ENCODE data around the gene FCAMR. TPM values are rescaled to one million over a fixed set of nuclear protein-coding genes. Genes with fewer than 3 reads are reported as not detected.

Gene FCAMR, protein sequence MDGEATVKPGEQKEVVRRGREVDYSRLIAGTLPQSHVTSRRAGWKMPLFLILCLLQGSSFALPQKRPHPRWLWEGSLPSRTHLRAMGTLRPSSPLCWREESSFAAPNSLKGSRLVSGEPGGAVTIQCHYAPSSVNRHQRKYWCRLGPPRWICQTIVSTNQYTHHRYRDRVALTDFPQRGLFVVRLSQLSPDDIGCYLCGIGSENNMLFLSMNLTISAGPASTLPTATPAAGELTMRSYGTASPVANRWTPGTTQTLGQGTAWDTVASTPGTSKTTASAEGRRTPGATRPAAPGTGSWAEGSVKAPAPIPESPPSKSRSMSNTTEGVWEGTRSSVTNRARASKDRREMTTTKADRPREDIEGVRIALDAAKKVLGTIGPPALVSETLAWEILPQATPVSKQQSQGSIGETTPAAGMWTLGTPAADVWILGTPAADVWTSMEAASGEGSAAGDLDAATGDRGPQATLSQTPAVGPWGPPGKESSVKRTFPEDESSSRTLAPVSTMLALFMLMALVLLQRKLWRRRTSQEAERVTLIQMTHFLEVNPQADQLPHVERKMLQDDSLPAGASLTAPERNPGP
- total RNA-seq, result not detected

DNA sequence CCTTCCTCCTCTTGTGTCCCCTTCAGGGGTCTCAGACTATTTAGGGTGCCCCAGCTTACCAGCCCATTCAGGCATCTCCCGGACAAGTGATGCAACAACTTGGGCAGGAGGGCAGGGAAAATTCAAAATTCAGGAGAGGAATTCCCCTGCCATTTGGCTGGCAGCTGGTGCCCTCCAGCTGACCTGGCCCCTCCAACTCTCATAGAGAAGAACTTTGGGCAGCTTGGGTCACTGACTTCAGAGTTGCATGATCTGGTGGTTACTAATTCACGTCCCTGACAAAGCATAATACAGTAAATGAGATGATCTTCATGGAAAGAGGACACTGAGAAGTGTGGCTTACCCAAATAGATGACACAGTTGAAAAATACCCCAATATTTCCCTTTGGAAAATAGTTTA lies at the start of gene FCAMR:
Gene FCAMR (minus strand): TSS at position 15 of the 400 bp plus-strand sequence. CDS start 335 bp downstream, outside the sequence.
- H3K27me3 ChIP-seq (ENCODE audit: insufficient read depth, low read length), result no peaks in the 10 kb centered on the region
- H3K4me3 ChIP-seq (ENCODE audit: low read length), result no peak within 1 kb of the TSS
- H3K9me3 ChIP-seq (ENCODE audit: low read depth, low read length), result no peaks in the 10 kb centered on the region
- peaks cover 52% of the 10 kb centered on the region for H3K4me1 ChIP-seq (ENCODE audit: insufficient read depth, low read length)

DNA sequence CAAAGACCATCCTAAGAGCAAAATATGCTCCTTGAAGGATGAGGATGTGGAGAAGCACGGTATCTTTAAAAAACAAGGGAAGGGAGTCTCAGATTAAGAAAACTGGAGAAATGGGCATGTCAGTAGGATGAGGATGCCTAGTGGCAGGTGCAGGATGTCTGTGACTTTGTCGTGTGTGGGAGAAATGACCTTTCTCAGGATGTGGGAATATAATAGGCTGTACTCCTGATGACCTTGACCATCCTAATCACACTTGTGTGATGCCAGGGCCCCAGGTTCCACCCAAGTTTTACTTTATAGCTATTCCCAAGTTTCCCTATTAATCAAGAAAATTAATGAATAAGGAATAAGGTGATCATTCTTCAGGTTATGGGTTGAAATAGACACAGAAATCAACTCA lies 49.4 kb upstream of the FCAMR start:
- H3K4me1 ChIP-seq (ENCODE audit: insufficient read depth, low read length), result no peaks in the 10 kb centered on the region
- no peaks in the 10 kb centered on the region for H3K27me3 ChIP-seq (ENCODE audit: insufficient read depth, low read length)
- H3K9me3 ChIP-seq (ENCODE audit: low read depth, low read length), result no peaks in the 10 kb centered on the region
- no peak overlapping the region for H3K4me3 ChIP-seq (ENCODE audit: low read length)

DNA sequence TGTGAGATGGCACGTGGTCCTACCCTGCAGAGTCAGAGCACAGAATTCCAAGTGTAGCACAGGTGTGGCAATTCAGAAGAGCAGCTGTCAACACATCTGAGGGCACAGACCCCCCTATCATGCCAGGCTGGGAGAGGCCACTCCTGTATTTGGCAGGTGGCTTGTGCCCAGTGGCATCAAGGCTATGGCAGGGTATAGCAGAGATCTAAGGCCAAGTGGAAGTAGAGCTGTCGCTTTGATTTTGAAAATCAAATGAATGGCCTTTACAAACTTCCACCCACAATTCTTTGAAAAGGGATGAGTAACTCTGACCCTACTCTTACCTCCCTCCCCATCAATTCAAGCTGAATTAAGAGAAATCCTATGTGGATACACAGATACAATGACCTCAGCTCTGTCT lies 48.9 kb upstream of the FCAMR start:
- H3K27me3 ChIP-seq (ENCODE audit: insufficient read depth, low read length), result no peaks in the 10 kb centered on the region
- H3K9me3 ChIP-seq (ENCODE audit: low read depth, low read length), result no peaks in the 10 kb centered on the region
- H3K4me3 ChIP-seq (ENCODE audit: low read length), result no peak overlapping the region
- no peaks in the 10 kb centered on the region for H3K4me1 ChIP-seq (ENCODE audit: insufficient read depth, low read length)

DNA sequence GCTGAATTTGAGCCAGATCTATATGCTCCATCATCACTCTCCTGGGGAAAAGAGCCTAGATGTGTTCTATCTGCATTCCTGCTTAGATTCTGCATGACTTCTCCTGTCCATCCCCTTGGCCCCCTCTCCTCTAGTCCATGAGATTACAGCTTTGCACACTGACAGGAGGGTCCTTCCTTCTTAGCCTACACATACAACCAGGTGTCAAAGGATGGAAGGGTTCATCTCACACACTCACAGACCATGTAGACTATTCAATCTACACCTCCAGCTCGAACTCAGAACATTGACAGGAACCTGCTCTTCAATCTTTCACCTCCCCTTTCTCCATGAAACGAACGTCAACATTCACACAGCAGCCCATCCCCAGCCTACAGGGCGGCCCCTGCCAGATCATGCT lies 48.4 kb upstream of the FCAMR start:
- Histone ChIP-seq H3K27me3 (ENCODE audit: insufficient read depth, low read length) (no peaks in the 10 kb centered on the region), H3K9me3 (ENCODE audit: low read depth, low read length) (no peaks in the 10 kb centered on the region), H3K4me1 (ENCODE audit: insufficient read depth, low read length) (no peaks in the 10 kb centered on the region), H3K4me3 (ENCODE audit: low read length) (no peak overlapping the region)

DNA sequence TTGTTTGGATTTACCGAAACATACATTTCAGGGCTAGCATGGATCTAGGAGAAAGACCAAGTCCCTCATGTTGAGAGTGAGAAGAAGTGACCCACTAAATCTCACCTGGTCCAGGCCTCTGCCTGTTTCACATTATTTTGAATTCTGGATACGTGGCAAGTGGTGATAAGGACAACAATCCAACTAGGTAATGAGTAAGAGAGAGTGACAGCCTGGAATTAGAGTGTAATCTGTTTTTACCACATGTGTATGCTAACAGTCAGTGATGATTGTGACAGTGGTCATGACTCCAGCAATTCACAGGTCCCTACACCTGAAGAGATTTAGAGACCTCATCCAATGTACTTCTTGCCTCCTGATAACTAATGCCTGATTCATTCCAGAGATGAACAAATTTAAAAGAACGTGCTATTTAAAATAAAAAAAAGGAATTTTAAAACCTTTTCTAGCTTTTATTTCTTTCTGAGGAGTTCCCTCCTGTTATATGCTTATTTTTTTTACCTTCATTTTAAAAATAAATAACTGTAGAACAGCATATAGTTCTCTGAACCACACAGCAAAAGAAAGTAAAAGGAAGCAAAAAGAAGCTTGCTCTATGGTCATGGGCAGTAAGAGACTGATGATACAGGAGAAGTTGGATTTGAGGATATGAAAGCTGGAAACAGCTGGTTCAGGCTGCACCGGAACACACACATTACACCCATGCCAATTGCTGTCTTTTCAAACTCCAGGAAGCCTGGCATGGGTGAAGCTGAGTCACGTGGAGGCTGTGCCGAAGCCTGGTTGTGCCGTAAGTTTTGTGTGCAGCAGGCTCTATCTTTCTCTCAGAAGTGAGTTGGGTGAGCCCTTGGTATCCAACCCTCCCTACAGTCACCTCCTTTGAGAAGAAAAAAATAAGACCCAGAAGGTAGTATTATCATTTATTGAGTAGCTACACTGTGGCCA lies 47.6 kb upstream of the FCAMR start:
- H3K4me1 ChIP-seq (ENCODE audit: insufficient read depth, low read length), result no peaks in the 10 kb centered on the region
- no peak overlapping the region for H3K4me3 ChIP-seq (ENCODE audit: low read length)
- H3K9me3 ChIP-seq (ENCODE audit: low read depth, low read length), result no peaks in the 10 kb centered on the region
- no peaks in the 10 kb centered on the region for H3K27me3 ChIP-seq (ENCODE audit: insufficient read depth, low read length)

DNA sequence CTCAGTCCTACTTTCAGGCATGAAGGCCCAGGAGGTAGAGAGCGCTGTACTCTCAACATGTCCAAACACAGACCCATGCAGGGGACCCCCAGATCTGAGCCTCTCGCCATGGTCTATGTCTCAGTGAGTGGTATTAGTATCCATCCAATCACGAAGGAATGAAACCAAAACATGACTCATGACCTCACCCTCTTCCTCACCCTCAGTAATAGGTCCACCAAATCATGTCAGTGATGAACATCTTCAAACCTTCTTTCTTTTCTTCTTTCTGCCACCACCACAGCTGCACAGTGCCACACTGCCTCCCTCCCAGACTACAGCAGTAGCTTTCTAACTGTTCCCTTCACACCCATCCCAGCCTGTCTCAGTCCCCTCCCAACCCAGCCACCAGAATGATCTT lies 45.5 kb upstream of the FCAMR start:
- Histone ChIP-seq H3K9me3 (ENCODE audit: low read depth, low read length) (no peaks in the 10 kb centered on the region), H3K4me1 (ENCODE audit: insufficient read depth, low read length) (no peaks in the 10 kb centered on the region), H3K4me3 (ENCODE audit: low read length) (no peak overlapping the region), H3K27me3 (ENCODE audit: insufficient read depth, low read length) (no peaks in the 10 kb centered on the region)

DNA sequence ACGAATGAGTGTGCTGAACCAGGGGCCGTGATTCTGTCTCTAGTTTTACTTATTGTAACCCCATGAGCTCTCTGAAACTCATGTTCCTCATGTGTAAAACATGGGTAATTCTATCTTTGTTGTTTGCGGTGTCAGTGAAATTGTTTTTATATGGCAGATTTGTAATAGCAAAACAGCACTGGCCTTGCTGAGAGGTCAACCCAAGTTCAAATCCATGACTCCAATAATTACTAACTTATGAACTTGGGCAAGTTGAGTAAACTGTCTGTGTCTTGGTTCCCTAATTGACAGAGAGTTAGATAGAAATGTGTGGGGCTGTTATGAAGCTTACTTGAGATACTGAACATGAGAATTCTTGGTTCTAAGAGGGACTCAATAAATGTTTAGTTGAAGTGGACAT lies 44.5 kb upstream of the FCAMR start:
- Histone ChIP-seq H3K27me3 (ENCODE audit: insufficient read depth, low read length) (no peaks in the 10 kb centered on the region), H3K9me3 (ENCODE audit: low read depth, low read length) (no peaks in the 10 kb centered on the region), H3K4me1 (ENCODE audit: insufficient read depth, low read length) (no peaks in the 10 kb centered on the region)

DNA sequence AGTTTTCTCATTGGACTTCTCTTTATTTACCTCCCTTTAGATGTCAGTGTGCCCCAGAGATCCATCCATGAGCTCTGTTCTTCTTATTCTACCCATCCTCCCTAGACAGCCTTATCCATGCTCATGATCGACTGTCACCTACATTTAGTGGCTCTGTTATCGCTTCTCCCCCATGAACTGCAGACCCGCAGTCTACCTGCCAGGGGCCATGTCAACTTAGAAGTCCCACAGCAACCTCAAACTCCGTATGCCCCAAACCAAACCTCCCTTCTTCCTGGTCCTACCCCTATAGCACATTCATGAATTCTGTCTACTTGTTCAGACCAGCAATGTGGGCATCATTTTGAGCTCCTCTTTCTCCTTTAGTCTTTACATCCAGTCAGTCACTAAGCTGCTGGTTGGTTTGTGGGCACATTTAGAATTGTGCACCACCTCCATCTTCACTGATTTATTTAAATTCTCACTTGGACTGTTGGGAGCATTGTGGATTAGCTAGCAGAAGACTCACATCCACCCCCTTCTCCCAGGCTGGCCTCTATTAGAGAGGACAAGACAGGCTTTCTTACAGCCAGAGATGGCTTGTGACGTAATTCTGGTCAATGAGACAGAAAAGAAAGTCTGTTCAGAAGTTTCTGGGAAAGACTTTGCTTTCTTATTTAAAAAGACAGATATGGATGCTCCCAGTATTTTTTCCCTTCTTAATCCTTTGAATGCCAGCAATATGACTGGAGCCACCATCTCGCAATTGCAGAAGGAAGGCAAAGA lies 43.2 kb upstream of the FCAMR start:
- H3K4me1 ChIP-seq (ENCODE audit: insufficient read depth, low read length), result no peaks in the 10 kb centered on the region
- no peaks in the 10 kb centered on the region for H3K27me3 ChIP-seq (ENCODE audit: insufficient read depth, low read length)
- H3K9me3 ChIP-seq (ENCODE audit: low read depth, low read length), result no peaks in the 10 kb centered on the region
- no peak overlapping the region for H3K4me3 ChIP-seq (ENCODE audit: low read length)

More for the DNA sequence above, 44.5 kb upstream of the FCAMR start:
- H3K4me3 ChIP-seq (ENCODE audit: low read length), result no peak overlapping the region

DNA sequence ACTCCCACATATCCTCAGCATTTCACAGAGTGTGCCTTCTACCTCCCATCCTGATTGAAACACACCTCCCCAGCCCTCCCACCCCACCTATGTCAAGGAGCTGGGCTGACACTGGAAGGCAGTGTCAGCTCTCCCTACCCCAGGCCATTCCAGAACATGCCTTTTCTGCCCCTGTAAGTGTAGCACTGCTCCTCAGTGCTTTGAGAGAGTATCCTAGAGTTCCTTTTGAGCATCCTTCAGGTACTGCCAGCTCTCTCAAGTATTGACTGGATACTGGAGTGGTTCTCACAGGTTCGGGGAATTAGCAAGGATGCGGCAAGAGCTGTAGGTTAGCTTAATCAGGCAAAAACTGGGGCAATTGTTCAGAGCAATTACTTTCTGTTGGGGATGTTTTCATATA lies 40.5 kb upstream of the FCAMR start:
- Histone ChIP-seq H3K27me3 (ENCODE audit: insufficient read depth, low read length) (no peaks in the 10 kb centered on the region), H3K9me3 (ENCODE audit: low read depth, low read length) (no peaks in the 10 kb centered on the region), H3K4me1 (ENCODE audit: insufficient read depth, low read length) (no peaks in the 10 kb centered on the region), H3K4me3 (ENCODE audit: low read length) (no peak overlapping the region)

DNA sequence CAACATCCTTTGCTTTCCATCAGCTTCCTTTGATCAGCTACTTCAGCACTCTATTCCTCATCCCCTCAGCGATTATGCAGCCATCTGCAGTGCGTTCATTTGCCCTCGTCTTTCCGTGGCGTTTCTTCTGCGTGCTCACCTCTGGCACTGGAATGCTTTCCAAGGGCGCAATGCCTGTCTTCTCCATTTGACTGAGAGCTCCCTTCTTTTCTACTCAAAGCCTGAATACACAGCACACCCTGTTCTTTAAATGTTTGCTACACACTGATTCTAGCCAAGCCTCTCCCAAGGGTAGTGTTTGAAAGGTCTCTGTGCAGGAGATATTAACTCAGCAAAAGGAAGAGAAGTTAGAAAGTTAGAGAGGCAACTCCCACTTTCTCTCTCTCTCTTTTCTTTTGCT lies 39.7 kb upstream of the FCAMR start:
- H3K27me3 ChIP-seq (ENCODE audit: insufficient read depth, low read length), result no peaks in the 10 kb centered on the region
- no peak overlapping the region for H3K4me3 ChIP-seq (ENCODE audit: low read length)
- no peaks in the 10 kb centered on the region for H3K4me1 ChIP-seq (ENCODE audit: insufficient read depth, low read length)
- H3K9me3 ChIP-seq (ENCODE audit: low read depth, low read length), result no peaks in the 10 kb centered on the region

DNA sequence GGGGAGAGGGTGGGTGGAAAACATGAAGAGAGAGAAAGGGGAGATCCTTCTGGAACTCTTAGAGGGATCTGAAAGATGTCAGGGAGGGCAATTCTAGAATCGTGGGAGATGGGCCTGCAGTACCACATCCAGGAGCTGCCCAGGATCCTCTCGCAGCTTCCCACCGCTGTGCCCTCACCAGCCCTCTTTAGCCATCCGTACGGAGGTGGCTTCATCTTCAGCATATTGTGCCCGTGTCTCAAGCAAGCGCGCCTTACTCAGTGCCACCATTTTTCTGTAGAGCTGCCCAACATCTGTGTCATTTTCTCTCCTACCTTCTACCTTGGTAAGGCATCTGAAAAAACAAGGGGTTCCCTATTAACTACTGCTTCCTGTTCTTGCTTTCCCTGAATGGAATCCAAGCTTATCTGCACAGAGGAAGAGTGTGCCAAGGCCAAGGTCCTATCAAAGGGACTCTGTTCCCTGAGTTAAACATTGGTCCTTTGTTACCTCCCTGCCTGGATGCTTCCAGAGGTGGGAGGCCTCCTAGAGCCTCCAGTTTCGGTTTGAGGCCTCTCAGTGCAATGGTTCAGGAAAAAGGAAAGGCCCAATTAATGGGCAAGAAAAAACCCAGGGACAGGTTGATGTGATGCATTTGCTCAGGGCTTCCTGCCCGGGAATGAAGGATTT lies 39.1 kb upstream of the FCAMR start:
- H3K9me3 ChIP-seq (ENCODE audit: low read depth, low read length), result no peaks in the 10 kb centered on the region
- no peaks in the 10 kb centered on the region for H3K4me1 ChIP-seq (ENCODE audit: insufficient read depth, low read length)
- no peaks in the 10 kb centered on the region for H3K27me3 ChIP-seq (ENCODE audit: insufficient read depth, low read length)
- no peak overlapping the region for H3K4me3 ChIP-seq (ENCODE audit: low read length)

DNA sequence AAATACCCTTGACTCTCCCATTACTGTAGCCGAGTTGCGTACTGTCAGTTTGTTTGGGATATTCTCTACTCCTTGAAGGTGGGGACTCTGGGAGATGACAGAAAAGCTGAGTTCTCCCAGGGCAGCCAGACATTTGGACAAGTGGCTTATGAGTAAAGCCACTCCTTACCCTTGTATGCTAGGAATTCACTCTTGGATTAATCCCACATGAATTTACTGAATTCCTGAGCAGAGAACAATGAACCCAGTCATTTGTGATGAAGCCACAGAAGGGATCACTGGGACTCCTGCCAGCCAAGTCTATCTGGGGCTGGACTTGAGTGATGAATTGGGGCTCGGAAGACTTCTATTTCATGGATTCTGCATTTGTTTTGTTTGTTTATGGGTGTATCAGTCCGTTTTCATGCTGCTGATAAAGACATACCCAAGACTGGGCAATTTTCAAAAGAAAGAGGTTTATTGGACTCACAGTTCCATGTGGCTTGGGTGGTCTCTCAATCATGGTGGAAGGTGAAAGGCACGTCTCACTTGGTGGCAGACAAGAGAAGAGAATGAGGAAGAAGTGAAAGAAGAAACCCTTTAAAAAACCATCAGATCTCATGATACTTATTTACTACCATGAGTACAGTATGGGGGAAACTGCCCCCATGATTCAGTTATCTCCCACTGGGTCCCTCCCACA lies 37.2 kb upstream of the FCAMR start:
- Histone ChIP-seq H3K9me3 (ENCODE audit: low read depth, low read length) (no peaks in the 10 kb centered on the region), H3K4me1 (ENCODE audit: insufficient read depth, low read length) (no peaks in the 10 kb centered on the region), H3K27me3 (ENCODE audit: insufficient read depth, low read length) (no peaks in the 10 kb centered on the region), H3K4me3 (ENCODE audit: low read length) (no peak overlapping the region)

DNA sequence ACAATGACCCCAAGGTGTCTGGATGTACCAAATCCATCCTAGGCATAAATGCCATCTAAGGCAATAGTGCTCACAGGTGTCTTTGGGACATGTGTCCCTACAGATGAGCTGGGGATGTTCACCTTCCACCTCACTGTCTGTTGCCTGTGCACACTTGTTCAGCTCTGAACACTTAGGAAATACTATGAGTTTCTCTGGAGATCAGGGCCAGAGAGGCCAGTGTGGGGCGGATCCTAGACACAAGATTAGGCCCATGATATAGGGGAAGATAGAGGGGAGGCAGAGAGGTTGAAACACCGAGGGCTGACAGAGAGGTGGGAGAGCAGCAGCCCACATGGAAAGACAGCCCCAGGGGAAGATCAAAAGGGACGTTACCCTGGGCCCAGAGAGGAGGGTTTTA lies 36.7 kb upstream of the FCAMR start:
- Histone ChIP-seq H3K4me1 (ENCODE audit: insufficient read depth, low read length) (no peaks in the 10 kb centered on the region), H3K4me3 (ENCODE audit: low read length) (no peak overlapping the region), H3K9me3 (ENCODE audit: low read depth, low read length) (no peaks in the 10 kb centered on the region), H3K27me3 (ENCODE audit: insufficient read depth, low read length) (no peaks in the 10 kb centered on the region)

DNA sequence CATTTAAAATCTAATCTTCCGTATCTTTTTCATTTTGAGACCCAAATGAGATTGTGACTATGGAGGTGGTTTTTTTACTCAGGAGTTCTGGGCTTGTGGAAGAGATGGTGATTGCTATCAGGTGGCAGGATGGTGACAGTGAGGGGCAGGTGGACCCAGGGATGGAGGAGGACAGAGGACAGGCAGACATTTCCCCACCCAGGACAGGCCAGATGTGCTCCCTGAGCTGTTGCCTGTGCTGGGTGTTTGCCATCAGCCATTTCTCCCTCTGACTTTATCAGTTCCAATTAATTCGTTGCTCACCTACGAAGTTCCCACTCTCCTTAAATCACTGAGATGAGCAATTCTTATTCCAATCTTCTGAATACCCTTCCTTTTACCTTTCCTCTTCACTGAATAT lies 35.8 kb upstream of the FCAMR start:
- Histone ChIP-seq H3K27me3 (ENCODE audit: insufficient read depth, low read length) (no peaks in the 10 kb centered on the region), H3K9me3 (ENCODE audit: low read depth, low read length) (no peaks in the 10 kb centered on the region), H3K4me1 (ENCODE audit: insufficient read depth, low read length) (no peaks in the 10 kb centered on the region), H3K4me3 (ENCODE audit: low read length) (no peak overlapping the region)
